Inflammatory macrophage treated with lipopolysaccharide for 1 hour (primary cell): ENCODE results near the gene LPP.
A peak's percentile ranks its signal among the peaks of the same experiment; 100 is the strongest.

Source experiments
- DNase-seq, 2 donors: peaks; one replicate each; pipeline ENCODE4 v3.0.0-alpha.2; 2020 to 2022

LPP gene

GRCh38 chr3:188257384-188258026, 103.5 kb downstream of the LPP start:
- no peak for DNase-seq

GRCh38 chr3:188259191-188259590, 105.2 kb downstream of the LPP start:
- DNase-seq, result no peak

DNA sequence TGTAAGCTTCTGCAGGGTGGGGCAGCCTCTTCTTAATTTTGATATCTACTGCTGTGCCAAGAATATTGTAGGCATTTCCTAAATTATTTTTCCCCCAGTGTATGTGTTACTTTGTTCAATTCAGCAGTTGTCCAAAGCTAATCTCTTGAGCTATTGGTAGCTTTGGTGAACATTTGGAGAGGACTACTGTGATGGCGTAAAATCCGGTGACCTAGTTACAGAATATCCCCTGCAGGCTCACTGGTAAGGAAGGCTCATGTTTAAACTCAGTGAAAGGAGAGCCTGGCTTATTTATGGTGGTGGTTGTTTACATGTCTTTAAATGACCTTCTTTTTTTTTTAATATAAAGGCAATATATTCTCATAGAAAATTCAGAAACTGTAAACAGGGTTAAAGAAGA, 105.6 kb downstream of the LPP start:
- DNase-seq, result no peak

GRCh38 chr3:188261011-188261410, 107.1 kb downstream of the LPP start:
- no peak for DNase-seq

GRCh38 chr3:188262488-188262887, 108.5 kb downstream of the LPP start:
- DNase-seq, result no peak

DNA sequence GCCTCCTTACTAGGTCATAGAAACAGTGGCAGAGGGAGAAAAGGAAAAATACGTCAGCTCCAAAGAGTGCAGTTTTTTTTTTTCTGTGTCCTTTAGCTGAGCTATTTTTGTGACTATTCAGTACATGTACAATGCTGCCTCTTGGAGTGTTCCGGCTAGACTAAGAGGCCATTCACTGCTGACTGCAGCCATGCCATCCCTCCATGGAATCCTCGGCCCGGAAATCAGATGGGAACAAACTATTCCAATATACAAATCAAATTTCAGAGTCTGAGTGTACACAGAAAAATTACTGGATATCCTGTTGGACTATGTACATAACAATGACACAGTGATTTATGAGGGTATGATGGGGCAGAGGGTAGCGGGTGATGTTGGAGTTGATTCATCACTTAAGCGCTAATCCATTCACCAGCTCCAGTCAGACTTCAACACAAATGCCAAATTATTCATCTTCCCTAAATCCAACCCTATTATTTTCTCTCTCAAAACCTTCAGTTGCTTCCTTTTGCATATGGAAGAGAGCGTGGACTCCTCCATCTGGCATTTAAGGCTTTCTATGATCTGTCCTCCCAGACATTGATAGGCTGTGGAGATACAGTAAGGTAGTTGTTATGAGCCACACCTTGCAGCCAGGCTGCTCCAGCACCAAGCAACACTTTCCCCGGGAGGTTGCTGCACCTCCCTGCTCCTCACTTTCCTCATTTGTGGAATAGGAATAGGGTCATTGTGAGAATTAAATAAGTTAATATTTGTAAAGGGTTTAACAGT, 109.1 kb downstream of the LPP start:
- no peak for DNase-seq

DNA sequence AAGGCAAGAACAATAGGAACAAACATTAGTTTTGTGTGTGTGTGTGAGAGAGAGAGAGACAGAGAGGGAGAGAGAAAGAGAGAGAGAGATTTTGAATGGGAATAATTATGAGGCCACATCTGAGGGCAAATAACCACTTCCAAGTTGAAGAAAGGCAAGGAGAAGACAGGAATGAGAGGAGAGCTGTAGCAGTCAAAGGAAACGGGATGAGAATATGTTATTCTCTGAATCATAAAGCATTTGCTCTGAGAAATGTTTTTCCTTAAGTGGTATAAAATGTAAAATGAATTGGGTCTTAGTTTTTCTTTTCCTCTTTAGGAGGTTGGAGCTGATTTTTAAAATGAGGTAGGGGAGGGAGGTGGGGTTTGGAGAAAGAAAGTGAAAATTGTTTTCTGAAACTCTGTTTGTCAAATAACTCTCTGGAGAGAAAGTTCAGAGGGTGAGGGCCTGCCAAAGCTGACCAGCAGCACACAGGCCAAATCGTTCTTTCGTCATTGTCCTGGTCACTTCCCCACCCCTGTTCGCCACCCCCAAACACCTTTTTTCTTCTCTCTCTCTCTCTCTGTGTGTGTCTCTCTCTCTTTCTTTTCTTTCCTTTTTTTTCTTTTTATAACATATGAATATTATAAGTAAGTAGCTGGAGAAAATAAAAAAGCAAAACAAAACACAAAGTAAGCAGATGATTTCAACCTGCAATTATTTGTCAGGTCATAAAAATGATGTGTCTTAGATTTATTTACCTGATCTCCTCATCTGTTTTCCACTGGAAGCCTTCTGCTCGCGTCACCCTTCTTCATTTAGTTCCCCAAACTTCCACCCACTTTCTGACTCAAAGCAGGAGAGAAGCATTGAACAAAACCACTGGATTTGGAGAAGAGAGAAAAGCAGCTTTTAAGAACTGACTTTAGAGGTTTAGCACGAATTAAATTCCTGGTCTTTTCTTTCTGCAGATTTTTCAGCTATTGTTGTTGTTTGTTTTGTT, 110.6 kb downstream of the LPP start:
- peak; percentile 59 to 75 for DNase-seq

GRCh38 chr3:188266562-188267274, 112.8 kb downstream of the LPP start:
- no peak for DNase-seq

GRCh38 chr3:188267790-188268335, 113.9 kb downstream of the LPP start:
- DNase-seq, result no peak

- DNase-seq, result no peak
Observed at GRCh38 chr3:188268336-188268735, 114.4 kb downstream of the LPP start.

DNA sequence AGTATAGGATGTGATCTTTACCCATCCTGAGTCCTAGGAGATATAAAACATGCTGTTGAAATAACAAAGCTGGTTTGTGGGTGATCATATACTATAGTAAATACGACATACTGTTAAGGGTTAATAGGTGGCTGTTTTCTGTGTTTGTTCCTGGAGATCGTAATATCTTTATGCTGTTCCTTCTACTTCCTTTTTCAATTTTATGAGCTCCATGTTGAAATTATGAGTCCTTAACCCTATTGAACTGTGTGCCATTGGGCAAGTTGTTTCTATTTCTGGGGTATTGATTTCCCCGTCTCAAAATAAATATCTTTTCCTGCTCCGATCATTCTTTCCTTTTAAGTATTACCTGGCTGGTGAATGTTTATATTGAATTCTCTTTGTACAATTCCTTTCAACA, 115.1 kb downstream of the LPP start:
- no peak for DNase-seq

DNA sequence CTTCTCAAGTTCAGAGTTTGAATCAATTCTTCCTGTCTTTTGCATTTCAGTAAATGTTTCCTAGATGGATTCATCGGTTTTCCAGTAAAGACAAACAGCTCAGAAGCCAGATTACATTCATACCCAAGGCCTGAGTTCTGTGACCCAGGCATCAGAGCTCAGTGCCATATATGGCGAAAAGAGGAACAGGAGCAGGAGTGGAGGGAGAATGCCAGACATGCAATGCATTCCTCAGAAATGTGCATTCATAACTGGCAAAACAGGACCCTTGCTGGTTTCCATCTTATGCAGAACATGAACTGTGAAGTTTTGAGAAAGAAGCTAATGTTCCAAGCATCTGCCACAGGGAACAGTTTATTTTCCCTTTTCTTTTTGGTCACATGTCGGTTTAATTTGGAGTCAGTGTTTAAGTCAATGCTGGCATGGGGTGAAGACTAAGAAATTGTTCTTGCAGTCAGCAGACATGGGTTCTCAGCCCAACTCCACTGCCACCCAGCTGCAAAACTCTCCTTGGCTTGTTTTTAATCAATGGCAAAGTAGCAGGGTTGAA, 116.5 kb downstream of the LPP start:
- DNase-seq, result peak; percentile 60 to 67

DNA sequence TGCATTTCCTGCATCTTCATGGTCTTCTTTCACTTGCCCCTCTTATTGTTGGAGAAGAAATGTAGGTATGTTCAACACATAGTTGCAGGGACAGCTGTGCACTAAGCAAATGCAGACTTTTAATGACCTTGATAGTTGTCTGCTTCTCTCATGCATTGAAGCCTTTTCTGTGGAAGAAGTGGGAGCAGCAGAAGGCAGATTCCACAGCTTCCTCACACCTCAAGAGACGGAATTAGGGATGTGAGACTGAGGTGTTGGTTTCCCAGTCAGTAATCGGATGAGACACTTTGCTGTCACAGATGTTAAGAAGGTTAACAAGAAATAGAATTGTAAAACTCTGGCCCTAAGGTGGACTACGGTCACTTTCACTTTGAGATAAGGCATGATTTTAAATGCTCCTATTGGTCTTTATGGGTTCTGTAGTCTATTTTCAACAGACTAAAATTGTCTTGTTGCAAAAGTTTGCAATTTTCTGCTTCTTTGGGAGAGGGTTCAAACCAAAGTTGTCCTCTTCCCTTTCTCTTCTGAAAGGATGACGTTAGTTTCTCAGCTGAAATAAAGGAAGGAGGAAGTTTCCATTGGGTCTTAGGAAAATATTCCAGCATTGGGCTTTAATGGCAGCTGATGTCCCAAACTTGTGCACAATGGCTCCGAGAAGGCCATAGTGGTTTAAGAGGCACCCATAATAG, 117.4 kb downstream of the LPP start:
- peak in 1 of 2 donors; percentile 24 for DNase-seq

- peak; percentile 71 to 96 for DNase-seq
Observed at GRCh38 chr3:188272481-188273372, 118.8 kb downstream of the LPP start.

DNA sequence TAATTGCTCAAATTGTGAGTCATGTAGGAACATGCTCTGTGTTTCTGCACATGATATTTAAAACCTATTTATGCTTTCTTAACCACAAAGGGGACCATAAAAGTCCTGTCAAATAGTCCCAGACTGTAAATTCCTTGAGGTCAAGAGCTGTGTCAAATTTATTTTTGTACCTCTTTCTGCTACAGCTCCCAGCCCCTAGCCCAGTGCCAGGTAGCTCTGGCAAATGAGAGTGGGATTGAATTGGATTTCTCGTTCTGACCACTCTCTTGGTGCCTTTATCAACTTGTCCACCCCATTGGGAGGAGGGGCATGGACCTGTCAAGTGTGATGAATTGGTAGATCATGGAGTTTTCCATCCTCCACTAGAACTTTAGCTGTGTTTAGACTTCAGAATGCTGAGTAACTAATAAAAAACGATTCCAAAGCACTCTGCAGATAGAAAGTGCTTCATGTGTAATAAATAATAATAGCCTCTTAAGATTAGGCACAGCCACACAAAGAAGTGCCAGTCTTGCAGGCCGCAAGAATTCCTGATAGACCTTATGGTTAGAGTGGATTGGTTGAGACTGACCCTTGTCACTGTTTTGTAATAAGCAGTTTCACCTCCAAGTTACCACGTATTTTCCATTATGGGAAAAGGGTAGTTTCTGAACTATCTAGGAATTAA, 120.4 kb downstream of the LPP start:
- no peak for DNase-seq

GRCh38 chr3:188276375-188276774, 122.4 kb downstream of the LPP start:
- peak in 1 of 2 donors; percentile 62 for DNase-seq

DNA sequence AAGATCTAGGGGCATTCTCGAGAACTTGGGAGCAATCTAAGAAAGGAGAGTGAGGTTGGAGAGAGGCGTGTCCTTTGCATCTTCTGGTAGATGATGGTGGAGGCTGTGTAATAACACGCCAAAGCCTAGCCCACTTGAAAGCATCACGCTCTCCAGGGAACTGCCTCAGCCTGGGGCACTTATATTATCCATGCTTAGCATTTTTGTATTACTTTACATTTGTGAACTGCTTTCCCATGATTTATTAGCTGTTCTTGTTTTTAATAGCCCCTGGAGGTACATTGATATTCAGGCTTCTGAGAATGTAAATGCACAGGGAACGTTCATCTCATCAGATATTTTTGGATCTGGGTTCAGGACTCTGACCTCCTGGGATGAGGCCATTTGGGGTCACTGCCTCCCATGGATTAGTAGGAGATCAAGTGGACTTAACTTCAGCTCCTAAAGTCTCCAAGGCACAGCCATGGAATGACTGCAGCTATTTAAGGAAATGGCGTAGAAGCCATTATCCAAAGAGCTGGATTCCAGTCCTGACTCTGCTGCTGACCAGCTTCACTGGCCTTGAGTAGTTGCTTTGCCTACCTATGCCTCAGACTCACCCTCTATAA, 124.9 kb downstream of the LPP start:
- DNase-seq, result no peak

DNA sequence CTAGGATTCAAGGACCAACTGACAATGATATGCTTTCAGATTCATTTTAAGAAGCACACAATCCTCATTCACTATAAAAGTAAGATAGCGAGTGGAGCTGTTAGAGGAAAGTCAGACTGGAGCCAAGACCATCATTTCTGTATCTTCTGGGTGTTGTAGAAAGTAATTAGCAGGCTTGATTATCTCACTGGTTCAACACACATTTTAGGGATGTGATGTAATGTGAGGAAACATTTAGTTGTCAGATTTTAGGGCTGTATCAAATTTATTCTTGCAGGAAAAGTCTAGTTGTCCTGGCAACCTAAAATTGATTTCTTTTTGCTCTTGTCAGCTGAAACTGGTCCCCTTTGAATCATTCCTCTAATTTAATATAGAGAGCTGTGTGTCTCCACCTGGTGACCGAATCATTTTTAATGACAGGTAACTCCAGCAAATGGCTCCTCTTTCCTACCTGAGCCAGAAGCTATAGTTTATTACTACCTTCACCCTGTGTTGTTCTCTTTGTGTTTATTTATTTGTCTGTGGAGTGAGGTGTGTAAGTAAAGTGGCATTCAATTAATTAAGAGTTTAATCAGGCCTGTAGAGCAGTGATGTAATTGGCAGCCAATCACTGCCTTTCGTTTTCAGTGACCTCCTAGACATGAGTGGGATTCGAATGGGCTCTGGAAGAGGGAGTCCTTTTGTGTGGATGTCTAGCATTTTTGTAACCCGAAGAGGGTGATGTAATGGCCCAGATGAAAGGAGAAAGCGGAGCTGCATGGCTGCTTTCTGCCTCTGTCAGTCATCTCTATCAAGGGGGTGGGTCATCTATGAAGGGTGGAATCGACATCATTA, 125.8 kb downstream of the LPP start:
- no peak for DNase-seq
